HG03565 (cell line): Measurements from ENCODE around the gene GPSM1.

ENCODE experiments used
- ATAC-seq: cut with Tn5 transposase; IDR thresholded peaks from one replicate; pipeline ENCODE4 v1.9.1; 2021; ENCODE audit warnings: mild to moderate bottlenecking, moderate library complexity; ENCODE audit not compliant: unreplicated experiment

Gene GPSM1

DNA sequence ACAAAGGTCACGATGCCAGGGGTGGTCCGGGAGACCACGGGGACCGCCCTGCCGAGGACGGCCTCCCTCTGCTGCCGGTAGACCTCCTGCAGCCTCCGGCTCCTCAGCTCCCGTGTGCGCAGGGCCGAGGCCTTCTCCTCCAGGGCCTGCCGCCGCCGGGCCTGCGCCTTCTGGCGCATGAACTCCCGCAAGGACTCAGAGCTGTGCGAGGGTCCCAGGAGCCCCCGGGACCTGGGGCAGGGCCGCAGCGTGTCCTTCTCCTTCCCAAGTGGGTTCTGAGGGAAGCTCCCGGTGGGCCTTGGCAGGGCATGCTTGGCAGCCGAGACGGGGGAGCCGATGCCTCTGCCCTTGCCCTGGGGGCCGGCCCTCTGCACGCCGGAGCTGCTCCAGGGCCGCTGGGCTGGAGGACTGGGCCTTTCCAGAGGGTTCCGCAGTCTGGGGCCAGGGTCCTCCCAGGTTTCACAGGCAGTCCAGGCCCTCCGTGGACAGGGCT lies 36.8 kb upstream of the GPSM1 start:
- no peak for ATAC-seq

DNA sequence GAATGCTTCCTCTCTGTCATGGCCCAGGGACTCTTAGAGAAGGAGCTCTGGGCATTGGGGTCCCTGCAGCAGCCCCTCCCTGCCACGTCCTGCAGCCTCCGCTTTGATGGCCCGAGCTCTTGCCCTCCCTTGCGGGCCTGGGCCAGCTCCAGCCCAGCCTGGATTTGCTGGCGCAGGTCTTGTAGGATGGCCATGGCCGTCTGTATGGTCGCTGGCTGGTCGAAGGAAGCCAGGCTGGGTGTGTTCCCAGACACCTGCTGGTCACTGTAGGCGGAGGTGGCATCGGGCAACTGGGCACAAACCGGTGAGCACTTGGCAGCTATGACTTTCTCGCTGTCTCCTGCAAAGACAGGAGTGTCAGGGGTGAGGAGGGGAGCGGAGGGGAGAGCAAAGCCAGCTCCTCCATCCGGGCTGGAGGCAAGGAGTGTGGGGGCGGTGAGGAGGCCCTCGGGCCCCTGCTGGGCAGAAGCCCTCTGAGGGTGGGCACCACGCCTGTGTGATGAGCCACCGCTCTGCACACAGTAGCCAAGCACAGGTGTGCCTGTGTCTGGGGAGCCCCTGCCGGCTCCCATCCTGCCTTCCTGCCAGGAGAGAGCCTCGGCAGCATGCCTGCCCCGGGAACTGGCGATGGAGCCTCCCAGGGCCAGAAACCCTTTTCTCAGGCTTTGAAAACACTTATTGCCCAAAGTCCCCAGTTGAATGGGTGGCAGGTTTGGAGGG lies 35.9 kb upstream of the GPSM1 start:
- no peak for ATAC-seq

DNA sequence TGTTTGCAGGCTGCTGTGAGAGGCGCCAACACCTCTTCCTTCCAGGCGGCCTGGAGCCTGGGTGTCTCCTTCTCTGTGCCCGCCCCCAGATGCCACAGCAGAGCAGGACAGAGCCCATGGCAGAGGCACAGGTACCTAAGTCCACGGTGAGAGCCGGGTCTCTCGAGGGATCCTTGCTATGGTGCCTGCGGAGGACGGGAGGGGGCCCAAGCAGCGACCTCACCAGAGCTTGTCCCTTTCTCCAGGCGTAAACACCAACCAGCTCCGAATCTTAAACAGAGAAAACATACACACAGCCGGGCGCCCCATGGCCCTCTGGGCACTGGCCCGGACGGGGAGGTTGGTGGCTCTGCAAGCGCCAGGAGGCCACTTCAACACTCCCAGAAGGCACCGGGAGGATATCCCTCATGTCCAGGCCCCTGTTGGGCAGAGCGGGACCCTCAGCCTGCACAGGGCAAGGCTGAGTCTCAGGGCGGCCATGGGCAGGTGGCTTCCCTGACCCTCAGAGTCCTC lies 35.3 kb upstream of the GPSM1 start:
- no peak for ATAC-seq

DNA sequence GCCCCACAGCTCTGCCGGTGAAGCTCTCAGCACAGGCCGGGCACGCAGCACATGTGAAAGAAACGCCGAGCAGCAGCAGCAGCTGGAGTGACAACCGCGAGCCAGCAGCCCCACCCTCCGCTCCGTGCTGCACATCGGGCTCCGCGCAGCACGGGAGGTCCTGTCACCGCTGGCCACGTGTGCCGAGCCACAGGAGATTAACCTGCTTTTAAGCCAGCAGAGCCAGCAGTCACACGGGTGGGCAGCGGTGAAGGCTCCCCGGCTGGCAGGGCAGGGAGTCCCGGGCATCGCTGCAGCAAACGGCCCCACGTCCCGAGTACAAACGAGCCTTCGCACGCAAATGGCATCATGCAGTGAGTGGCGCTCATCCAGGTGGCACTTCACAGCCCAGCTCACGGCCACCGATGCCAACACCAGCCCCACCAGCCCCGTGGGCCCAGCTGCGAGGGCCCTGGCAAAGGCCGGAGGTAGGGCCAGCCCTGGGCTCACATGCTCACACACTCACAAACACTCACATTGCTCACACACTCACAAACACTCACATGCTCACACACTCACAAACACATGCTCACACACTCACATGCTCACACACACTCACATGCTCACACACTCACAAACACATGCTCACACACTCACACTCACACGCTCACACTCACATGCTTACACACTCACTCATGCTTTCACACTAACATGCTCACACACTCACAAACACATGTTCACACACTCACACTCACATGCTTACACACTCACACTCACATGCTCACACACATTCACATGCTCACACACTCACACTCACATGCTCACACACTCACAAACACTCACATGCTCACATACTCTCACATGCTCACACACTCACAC lies 34.5 kb upstream of the GPSM1 start:
- ATAC-seq: no peak

DNA sequence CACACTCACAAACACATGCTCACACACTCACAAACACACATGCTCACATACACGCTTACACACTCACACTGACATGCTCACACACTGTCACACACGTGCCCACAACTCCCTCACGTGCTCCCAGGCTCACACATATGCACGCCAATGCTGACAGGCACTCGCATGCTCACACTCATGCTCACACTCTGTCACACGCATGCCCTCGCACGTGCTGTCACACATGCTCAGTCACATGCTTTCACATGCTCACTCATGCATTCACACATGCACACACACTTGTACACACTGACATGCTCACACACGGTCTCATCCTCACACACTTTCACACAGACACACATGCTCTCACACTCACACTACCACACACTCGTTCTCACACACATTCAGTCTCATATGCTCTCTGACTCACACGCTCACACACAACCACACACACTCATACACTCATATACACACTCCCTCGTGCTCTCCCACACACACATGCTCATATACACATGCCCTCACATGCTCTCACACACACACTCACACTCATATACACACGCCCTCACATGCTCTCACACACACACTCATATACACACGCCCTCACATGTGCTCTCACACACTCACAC lies 33.8 kb upstream of the GPSM1 start:
- no peak for ATAC-seq

DNA sequence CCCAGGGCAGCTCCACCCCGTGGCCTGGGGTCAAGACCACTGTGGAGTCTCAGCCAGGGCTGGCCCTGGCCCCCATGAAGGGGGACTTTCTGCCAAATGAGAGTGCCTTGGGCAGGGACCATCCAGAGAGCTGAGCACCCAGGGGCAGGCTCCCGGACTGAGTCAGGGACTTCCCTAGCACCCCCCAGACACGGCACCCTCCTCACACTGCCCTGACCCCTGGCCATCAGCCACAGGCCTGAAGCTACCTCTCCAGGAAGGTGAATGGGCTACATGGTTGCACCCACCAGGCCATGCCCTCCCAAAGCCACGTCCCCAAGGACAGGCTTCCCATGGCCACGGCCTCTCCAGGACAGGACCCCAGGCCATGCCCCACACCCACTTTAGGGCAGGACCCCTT lies 32.9 kb upstream of the GPSM1 start:
- no peak for ATAC-seq

DNA sequence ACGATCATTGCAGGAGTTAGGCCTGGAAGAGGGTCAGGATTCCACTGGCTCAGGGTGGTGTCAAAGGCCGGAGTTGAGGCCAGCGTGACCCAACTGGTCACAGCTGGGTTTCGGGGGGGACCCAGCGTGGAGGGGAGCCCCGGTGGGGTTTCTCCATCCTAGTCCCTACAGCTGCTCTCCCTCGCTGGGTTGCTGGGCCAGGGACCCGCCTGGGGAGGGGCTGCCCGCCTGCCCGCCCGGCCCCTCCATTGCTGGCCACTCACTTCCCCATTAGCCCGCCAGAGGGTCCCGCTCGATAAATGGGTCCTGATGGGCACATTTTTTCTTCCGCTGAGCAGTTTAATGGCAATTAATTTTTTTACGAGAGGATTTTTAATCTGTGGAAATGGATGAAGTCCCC lies 32.3 kb upstream of the GPSM1 start:
- no peak for ATAC-seq

DNA sequence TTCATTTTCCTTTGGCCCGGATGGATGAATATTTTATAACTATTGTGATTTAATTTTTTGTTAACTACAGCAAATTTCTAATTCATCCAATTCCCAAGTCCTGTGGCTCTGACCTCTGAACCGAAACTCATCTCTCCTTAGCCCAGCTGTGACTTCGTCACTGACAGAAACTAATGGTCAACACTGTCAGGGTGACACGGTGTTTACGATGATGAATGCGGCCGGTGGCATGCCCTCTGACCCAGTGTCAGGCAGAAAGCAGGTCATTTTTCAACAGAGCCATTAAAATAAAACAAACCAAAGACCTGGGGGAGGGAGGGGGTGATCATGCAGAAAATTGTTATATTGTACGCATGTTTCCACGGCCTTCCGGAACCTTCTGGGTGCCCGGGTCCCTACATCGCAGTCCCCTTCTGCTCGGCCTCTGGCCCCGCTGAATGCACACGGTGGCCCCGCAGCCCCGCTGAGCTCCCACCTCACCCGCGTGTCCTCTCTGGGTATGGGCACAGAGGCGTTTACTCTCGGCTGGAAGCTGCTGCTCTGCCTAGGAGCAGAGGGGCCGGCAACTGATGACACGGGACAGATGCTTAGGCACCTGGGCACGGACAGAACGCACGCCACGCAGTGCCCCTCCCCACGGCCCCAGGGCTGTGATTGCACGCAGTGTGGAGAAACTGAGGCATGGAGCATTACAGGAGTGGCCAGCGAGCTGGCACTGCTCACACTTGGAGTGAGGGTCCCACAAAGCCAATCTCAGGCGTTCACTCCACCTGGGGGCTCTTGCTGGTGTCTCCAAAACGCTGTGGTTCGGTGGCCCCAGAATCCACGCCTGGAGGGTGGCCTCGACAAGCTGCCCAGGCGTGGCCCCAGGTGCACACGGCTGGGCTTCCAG lies 31.6 kb upstream of the GPSM1 start:
- ATAC-seq: no peak

DNA sequence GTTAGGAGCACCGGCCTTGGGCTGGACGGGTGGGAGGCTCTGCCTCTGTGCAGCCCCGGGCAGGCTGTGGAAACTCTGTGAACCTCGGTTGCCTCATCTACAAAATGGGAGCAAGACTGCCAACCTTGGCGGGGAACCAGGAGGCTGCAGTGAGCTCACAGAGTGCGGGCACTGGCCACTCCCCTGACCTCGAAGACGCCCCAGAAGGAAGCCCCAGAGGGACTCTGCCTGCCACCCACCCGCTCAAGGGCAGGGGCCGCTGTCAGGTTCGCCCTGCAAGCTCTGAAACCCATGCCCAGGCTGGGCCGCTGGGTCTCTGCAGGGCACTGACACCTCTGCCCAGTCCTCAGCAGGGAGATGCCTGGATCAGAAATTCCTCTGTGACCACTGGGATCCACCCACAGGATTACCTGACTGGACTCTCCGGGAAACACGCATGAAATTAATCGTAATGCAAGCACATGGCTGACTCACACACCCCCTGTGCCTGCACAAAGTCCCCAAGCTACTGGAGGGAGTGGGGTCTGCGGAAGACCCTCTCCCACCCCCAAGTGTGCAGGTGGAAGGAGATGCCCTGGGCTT lies 30.8 kb upstream of the GPSM1 start:
- no peak for ATAC-seq

DNA sequence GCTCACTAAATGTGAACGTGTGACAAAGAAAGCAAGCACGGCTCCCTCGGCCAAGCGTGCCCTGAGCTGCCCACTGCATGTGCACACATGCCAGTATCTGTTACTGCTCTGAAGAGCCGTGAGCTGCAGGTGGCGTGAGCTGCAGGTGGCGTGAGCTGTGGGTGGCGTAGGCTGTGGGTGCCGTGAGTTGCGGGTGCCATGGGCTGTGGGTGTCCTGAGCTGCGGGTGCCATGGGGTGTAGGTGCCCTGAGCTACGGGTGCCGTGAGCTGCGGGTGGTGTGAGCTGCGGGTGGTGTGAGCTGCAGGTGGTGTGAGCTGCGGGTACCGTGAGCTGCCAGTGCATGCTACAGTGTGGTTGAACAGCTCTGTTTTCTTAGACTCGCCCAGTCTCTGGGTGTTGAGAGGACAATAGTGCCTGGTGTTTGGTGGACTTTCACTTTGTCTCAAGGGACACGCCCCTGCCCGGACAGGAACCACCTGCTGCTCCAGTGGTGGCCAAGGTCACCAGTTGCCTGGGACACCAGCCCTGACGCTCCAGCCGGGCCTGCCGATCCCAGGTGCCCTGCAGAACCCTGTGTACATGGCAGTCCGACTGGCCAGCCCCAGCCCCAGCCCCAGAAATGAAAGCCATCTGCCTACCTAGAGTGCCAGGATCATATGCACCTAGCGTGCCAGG lies 30.2 kb upstream of the GPSM1 start:
- no peak for ATAC-seq

DNA sequence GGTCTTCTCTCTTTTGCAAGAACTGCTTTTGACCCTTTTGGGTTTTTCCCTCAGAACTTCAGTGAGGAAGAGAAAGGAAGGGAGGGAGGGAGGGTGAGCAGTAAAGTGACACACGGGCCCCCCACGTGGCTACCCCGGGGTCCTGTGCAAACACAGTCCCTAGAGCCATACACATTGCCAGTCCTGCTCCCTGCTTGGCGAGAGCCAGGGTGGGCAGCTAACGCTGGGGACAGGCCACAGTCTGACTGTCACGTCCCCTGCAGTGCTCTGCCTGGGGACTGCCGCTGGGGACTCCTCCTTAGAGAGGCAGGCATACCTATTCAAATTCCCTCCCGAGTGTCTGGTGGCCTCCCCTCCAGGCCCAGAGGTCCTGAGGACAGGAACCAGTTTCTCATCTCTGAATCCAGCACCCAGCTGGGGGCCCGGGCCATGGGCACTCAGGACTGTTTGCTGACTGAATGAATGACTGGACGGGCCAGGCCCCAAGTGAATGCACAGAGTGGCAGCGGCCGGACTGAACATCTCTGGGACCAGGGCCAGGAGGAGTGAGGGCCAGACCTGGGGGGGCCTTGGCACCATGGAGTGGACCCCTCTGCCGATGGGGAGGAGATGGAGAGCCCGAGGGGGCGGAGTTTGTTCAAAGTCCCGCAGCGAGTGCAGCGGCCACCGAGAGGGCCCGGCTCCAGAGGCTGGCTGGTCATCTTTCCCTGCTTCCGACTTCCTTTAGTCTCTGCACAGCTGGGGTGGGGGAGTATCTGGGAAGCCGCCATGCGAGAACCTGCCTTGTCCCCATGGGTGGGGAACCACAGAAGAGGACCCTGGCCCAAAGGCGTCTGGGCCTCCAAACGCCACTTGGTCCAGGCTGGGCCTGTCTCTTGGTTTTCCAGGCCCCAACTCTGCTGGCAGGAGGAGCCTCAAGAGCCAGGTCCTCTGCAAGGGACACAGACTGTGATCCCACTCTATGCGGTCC lies 29.3 kb upstream of the GPSM1 start:
- no peak for ATAC-seq

DNA sequence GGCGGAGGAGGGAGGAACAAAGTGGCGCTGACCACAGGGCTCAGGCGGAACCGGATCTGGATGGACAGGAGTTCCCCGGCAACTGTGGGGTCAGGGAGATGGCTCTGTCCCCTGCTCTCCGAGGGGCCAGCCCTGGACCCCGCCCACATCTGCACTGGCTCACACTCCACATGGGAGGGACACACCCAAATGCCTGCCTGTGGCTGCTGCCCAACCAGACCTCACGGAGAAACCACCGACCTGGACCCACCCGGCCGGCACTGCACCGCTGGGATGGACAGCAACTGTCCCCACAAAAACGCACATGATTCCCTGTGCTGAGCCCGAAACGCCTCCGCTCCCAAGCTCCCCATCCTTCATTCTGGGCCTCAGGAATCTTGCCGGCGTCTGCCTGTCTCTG lies 28.2 kb upstream of the GPSM1 start:
- no peak for ATAC-seq

DNA sequence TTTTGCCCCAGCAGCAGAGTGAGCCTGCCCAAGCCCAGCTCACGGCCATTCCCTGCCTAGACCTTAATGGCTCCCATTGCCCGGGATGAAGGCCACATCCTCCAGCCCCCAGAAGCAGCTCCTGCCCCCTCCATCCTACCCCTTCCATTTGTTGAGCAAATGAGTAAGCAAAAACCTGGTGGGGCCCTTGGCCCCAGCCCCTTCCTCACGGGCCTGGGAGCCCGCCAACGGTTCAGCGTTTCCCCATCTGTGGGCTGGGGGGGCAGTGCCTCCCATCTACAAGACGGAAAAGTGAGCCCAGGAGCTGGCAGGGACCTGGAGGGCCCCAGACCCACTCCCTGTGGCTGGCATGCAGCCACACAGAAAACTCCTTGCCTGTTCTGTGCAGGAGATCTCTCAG lies 27.8 kb upstream of the GPSM1 start:
- ATAC-seq: no peak

DNA sequence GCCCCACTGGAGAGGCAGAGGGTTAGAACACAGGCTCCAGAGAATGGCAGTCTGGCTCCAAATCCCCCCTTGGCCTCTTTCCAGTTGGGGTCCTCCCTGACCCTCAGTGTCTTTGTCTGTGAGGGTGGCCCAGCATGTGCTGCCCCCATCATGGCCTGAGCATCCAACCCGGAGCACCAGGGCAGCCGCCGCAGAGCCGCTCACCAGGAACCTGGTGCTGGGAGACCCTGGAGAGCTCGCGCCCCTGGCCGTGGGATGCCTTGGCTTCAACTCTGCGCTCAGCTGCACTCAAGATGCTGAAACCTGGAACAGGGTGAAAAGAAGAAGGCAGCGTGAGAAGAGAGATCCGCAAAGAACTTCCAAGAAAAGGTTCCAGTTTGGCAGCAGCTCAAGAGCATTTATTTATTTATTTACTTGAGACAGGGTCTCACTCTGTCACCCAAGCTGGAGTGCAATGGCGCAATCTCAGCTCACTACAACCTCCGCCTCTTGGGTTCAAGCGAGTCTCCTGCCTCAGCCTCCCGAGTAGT lies 27.3 kb upstream of the GPSM1 start:
- ATAC-seq: no peak

DNA sequence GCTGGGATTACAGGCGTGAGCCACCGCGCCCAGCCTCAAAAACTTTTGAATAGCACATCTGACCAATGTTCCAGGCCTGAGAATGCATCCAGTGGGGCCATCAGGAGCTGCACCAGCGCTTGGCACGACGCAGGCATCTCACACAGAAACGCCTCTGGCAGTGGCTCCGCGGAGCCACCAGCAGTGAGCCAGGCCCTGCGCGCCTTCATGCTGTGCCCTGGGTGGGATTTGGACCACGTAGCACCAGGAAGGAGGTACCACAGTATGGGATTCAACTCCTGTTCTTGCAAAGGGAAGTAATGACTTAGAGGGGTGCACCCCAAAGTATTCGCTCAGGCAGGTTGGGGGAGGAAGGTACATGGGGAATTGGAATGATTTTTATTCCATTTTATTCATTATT lies 26.5 kb upstream of the GPSM1 start:
- ATAC-seq: no peak

DNA sequence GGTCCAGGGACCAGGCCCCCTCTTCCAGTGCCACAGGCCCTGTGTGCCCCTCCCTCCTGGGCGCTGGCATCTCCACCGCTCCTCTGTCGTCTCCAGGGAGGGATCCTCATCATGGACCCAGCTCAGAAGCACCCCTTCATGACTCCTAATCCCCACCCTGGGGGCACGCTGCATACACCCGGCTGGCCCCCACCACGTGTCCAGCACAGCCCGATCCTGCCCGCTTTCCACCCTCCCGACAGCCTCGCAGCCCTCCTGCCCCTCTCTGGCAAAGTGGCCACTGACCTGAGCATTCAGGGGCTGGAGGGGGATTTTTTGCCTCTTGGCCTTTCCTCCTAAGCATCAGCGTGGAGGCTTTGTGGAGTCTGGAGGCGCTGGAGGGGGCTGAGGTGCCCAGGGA lies 24.8 kb upstream of the GPSM1 start:
- ATAC-seq: no peak

DNA sequence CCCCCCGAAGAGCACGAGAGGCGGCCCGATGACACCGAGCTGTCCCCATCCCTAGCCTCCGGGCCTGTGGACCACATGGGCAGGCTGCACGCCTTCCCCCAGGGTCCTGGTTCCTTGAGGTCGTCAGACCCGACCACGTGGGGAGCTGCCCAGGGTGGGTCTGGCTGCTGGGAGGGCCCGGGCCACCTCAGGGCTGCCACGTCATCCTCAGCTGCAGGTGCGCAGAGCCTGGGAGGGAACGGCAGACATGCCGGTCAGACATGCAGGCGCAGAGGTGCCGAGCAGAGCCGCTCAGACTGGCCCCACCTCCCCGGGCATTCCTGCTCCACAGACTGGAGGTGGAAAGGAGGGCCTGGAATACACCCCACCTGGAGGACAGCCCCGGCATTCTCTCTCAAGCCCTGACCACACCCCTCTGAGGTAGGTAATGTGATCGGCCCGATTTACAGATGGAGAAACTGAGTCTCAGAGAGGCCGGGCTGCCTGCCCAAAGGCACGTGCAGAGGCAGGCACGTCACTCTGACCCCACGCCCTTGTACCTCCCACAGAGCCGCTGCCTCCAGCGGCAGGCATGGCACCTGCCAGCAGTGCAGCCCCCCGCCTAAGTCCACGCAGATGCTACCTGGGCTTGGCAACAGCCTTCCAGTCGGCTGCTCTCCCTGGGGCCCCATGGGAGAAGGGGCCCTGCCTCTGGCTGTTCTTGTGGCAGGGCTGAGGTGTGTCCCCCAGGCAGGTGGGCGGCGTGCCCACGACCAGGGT lies 24.1 kb upstream of the GPSM1 start:
- no peak for ATAC-seq
